ENCODE results near the gene SPCS1.
A peak's percentile ranks its signal among the peaks of the same experiment; 100 is the strongest.
"Not testable (repeated sequence)": the region's sequence is repeated elsewhere in the genome, so short reads cannot be mapped to it uniquely, and the experiment has no call there.

The SPCS1 gene

DNA sequence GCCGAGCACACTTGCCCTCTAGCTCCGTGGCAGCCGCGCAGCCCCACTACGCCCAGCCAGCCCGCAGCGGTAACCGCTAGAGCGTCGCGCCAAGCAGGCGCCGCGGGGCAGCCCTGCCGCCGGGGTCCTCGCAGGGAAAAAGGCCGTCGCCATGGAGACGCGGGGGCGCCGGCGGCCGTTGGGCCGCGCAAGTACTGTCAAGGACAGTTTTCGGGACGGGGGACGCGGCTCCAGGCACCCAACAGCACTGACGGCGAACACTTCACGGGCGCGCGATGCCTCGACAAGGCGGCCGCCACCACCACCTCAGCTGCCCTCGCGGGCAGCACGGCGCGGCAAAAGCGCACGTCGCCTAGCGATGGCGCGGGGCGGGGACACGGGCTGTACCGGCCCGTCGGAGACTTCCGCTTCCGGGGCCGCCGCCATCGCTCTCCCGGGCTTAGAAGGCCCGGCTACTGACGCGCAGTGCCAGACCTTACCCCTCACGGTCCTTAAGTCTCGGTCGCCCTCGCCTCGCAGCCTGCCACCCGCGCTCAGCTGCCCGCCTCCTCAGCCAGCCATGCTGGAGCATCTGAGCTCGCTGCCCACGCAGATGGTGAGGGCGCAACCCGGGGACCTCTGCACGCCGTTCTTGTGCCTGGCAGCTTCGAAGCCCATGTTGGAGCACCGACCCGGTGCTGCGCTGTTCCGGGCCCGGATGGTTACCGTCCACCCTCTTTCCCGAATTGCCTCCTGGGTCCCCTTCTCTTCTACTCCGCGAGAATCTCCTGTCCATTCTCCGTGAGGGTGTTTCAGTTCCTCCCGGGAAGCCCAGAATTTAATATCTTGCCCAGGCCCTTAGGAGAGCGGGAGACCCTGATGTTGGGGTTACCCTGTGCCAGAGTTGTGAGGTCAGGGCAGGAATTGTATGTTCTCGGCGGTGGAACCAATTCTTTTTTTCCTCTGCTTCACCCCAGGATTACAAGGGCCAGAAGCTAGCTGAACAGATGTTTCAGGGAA is at the start of gene SPCS1, which contains the start of gene GLT8D1:
SPCS1 (plus strand) TSS at position 419 of the 999 bp plus-strand sequence; CDS start at position 560, 141 bp downstream.
GLT8D1 (minus strand) TSS at position 104 of the 999 bp plus-strand sequence. CDS start 5,331 bp downstream, outside the sequence.
- DNase-seq (ENCODE audit: low read depth in 2 of 2), result peak; percentile 69 to 73

DNA sequence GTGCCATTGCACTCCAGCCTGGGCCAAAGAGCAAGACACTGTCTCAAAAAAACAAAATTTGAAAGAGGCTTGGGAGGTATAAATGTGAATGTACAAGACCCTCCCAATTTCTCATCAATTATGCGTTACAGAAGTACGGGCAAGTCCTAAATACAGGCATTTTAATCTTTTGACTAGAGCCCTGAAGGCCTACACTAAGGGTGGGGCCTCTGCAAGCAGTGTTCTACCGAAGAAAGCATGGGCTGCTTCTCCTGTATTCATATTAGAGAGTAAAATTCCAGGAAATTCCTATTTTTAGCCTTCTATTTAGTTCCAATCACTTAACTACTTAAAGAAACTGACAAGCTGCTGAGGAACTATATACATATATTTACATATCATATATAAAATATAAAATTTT is 45.9 kb upstream of the SPCS1 start:
- no peak for DNase-seq (ENCODE audit: low read depth in 2 of 2)

DNA sequence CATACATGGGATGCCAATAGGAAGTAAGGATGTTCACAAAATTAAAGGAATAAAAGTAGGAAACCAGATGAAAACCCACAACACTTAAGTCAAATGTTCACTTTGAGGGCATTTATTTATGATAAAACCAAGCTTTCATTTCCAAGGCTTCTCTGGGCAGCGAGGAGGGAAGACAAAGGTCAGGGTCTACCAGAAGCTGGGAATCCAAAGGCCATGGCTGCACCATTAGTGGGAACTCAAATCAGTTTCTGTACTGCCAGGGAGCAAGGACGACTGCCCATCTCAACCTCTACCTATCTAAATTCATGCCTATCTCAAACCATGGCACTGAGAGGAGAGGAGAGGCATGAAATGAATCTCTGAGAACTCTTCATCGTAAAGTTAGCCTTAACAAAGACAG is 42.8 kb upstream of the SPCS1 start:
- DNase-seq (ENCODE audit: low read depth in 2 of 2), result no peak

DNA sequence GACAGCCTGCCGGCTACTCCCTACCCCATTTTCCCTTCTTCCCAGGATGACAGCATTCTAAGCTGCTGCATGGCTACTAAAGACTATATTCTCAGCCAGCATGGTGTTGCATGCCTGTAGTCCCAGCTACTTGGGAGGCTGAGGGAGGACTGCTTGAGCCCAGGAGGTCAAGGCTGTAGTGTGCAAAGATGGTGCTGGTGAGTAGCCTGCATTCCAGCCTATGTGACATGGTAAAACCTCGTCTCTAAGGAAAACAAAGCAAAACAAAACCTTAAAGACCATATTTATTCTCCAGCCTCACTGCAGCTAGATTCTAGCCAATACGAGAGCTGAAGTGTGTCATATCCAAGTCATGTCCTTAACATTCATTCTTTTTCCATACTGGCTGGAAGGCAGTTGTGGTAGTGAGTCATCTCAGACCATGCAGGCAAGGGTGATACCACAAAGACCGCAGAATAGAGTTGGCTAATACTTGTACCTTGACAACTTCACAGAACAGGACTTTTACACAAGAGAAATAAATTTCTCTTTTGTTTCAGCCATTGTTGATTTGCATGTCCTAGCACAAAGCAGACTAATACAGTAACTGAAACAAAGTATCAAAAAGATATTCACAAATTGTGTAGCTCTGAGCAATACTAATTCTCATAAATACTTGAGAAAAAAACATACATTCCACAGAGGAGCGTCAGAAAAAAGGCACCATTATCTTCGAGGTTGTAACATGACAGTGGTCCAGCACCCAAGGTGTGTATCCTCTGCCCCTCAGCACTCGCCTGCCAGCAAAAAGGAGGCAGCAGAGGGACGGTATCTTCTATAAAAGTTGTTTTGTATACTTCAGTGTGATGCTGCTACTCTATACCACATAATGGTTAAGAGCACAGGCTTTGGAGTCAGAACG is 35.0 kb upstream of the SPCS1 start:
- no peak for DNase-seq (ENCODE audit: low read depth in 2 of 2)

DNA sequence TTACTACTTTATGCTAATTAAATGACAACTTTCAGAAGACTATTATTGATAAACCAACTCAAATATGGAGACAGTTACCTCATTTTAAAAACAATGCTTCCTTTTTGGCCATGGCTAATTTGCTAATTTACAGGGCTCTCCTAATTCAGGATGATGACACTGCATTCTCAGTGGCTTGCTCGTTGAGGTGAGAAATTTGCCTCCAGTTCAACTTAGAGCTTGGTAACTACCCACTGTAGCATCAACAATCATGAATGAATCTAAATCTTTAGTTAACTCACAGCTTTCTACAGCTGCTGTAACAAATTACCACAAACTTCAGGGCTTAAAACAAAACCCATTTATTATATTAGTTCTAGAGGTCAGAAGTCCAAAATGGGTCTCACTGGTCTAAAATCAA is 34.2 kb upstream of the SPCS1 start:
- no peak for DNase-seq (ENCODE audit: low read depth in 2 of 2)

DNA sequence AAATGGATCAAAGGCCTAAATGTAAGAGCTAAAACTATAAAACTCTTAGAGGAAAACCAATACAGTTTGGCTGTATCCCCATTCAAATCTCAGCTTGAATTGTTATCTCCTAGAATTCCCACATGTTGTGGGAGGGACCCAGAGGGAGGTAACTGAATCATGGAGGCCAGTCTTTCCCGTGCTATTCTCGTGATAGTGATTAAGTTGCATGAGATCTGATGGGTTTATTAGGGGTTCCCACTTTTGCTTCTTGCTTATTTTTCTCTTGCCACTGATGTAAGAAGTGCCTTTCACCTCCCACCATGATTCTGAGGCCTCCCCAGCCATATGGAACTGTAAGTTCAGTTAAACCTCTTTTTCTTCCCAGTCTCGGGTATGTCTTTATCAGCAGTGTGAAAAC is 29.7 kb upstream of the SPCS1 start:
- DNase-seq (ENCODE audit: low read depth in 2 of 2), result not testable (repeated sequence)

DNA sequence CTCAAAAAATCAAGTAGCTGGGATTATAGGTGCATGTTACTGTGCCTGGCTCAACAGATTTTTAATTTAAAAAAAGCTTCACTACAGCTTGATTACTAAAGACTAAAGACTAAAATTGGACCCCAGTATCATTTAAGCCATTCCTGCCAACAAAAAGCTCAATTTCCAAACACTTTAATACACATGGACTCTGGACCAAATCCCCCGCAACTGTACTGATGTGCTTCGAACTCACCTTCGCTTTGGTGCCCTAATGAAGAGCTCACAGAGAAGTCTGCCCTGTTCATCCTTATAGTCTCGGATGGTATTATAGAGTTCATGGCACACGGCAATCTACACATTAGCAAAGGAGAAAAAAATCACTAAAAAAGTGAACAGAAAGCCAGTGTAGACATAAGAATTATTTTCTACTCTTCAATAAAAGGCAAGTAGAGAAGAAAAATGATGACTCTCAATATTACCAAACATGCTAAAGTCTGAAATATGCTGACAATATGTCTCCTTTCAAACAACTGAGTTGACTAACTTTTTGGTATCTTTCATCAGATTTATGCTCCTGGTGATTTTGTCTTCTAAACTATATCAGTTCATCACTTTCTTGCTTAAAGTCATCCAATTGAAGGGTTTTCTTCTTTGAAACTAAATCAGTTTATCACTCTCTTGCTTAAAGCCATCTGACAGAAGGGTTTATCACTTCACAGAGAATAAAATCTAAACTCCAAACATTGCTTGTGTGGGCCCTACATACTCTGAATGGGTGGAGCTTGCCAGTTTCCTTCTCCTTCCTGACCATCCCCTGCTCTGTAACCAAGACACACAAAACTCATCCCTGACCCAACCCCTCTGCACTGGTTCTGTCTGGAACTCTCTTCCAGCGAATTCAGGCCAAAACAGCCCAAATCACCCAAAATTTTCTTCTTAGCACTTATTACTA is 27.4 kb upstream of the SPCS1 start:
- DNase-seq (ENCODE audit: low read depth in 2 of 2), result no peak

DNA sequence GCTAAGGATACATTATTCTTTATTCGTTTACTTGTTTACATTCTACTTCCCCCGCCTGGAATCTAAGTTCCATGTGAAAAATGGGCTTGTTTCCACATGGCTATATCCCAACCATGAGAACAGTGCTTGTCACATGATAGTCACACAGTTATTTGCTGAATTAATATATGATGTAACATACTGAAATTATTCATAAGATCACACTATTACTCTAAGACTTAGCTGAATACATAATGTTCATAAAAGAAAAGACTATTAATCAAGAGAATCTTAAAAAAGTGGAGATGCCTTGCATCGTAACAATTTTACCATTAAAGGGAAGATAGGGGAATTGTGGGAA is 26.7 kb upstream of the SPCS1 start:
- no peak for DNase-seq (ENCODE audit: low read depth in 2 of 2)

DNA sequence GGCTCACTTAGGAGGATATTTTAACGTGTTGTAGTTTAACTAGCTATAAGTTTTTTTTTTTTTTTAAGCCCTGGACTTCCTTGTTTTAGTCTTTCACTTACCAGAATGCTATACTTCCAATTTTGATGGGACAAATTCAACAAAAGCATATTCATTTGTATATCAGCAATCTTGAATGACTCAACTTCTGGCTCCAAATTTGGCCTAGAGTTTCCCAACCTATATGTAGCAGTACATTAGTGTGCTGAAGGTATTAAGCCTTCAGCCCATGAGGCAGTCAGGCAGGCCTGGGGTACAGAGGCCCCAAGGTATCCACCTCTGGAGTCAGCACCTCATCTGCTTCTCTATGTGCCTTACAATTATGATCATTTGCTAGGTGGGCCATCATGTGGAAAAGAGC is 26.1 kb upstream of the SPCS1 start:
- DNase-seq (ENCODE audit: low read depth in 2 of 2), result no peak

DNA sequence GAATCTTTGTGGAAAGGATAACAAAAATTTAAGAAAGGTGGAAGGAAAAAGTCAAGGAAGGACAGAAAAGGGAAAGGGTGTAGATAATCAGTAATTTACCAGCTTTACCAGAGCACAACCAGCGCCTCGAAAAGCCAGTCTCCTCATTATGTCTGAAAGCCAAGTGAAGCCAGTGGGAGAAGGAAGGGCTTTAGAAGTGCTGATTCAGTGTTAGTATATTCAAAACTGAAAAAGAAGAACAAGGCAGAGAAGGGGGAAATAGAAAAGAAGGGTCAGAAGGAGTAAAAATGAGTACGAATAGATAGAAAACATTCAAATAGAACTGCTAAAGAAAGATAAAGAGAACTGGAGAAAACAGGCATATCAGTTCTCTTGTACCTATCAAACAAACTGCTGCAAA is 24.3 kb upstream of the SPCS1 start:
- no peak for DNase-seq (ENCODE audit: low read depth in 2 of 2)

DNA sequence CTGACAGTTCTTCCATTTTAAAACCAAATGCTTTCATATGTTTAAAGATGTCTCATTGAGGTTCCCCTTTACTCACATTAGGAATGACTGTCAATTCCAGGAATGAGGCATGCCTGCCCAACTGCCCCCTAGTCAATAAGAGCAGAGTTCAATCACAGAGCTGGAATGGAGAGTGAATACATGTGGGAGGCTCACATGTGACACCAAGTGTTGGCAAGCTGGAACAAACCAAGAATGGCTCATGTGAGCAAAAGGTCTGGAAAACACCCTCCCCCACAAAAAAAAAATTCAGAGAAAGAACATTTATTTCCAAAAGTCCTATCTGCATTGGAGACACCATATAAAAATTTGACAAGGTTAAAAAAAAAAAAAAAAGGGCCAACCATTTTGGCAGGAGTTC is 23.9 kb upstream of the SPCS1 start:
- peak in 1 of 2 donors; percentile 15 for DNase-seq (ENCODE audit: low read depth in 2 of 2)

DNA sequence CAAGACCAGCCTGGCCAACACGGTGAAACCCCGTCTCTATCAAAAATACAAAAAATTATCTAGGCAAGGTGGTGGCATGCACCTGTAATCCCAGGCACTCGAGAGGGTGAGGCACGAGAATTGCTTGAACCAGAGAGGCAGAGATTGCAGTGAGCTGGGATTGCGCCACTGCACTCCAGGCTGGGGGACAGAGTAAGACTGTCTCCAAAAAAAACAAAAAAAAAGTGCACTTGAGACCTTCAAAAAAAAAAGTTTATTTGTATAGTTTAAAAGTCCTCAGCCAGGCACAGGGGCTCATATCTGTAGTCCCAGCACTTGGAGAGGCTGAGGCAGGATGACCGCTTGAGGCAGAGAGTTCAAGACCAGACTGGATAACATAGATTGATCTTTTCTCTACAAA is 22.3 kb upstream of the SPCS1 start:
- no peak for DNase-seq (ENCODE audit: low read depth in 2 of 2)

DNA sequence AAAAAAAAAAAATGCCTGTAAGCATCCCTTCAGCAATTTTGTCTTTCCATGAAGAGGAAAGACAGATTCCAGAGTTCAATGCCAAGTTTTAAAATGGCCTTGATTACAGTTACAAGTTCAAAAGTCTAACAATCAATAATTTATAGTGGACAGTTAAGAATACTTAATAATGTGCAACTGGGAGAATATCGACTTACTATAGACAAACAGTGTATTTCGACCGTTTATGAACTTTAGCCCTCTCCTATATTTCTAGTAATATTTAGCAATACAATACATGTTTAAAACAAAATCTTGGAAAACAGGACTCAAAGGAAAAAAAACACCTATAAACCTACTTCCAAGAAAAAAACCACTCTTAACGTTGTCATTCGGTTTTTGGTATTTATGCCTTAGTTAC is 21.7 kb upstream of the SPCS1 start:
- no peak for DNase-seq (ENCODE audit: low read depth in 2 of 2)

DNA sequence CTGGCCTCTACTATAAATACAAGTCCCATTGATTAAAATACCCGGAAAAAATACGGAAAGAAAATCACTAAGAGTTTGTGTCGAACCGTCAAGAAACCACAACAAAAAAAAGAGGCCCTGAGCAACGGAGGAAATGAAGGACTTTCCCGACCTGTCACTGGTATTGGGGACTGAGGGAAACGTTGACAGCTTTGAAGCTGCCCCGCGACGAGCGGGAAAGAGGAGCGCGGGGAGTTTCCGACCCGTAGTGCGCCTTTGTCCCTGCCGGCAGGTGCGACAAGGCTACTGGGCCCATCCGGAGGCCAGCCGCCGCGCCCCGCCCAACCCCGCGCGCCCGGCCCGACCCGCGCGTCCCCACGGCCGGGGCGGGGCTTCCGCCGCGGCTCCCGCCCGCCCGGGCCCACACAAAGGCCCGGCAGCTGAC is 20.6 kb upstream of the SPCS1 start:
- peak; percentile 61 to 77 for DNase-seq (ENCODE audit: low read depth in 2 of 2)

DNA sequence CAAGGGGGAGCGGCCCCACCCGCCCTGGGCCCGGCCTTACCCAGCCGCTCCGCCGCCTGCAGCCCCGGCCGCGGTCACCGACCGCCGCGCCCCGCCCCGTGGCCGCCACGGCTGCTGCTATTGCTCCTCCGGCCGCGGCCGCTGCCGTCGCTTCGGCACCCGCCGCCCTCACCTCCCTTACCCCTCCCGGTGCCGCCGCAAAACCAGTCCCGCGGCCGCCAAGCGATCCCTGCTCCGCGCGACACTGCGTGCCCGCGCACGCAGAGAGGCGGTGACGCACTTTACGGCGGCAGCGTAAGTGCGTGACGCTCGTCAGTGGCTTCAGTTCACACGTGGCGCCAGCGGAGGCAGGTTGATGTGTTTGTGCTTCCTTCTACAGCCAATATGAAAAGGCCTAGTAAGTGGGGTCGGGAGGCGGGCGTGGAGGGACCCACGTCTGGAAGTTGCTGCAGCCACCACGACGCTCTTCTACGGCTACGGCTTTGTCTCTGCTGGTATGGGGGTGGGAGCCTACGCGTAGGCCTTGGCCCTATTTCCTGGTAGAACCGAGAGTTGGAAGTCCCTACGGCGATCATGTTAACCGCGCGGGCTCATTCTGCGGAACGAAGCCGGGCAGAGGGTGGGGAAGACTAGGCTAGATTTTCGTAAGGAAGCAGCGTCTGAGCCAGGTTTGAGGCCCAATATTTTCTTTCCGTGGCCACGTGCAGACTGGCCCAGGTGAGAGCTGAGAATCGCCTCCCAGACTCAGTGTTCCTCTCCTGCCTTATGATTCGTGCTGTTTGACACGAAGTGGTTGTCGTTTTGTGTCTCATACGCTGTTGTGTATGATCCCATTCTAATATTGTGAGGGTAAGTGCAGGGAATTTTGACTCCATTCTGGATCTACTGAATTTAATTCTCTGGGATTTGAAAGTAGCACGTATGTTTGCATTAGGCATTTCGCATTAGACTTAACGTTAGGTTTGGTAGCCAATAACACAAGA is 19.9 kb upstream of the SPCS1 start, which contains the start of the genes GNL3 and PBRM1:
GNL3 (plus strand) TSS at position 324 of the 983 bp plus-strand sequence; CDS start at position 385, 61 bp downstream.
PBRM1 (minus strand) TSS at position 205 of the 983 bp plus-strand sequence.
- DNase-seq (ENCODE audit: low read depth in 2 of 2), result peak; percentile 82 to 87

DNA sequence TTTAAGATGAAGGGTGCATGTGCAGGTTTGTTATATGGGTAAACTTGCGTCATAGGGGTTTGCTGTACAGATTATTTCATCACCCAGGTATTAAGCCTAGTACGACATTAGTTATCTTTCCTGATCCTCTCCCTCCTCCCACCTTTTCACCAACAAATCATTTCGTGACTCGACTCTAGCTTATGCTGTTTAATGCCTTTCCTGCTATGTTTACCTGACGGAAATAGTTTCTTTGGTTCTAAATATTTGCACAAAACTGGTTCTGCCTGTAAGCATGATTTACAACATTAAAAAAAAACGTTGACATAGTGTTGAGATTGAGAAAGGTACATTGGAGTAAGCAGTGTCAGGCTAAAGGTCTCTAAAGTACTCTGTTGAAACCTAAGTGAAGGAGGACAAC is 17.6 kb upstream of the SPCS1 start:
- DNase-seq (ENCODE audit: low read depth in 2 of 2), result no peak

DNA sequence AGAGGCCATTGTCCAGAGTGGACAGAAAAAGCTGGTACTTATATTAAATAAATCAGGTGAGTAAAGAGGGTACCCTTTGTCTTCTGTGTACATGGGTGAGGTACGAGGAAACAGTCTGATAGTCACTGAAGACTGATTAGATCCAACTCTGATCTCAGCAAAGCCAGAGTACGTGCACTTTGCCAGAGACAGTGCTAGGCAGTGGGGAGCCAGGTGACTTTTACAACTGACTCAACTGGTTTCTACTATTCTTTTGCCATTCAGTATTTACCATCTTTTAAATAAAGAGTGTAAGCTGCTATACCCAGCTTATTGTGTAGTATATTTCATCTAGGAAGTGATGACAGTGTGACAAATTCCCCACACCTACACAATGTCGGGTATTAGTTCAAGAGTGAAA is 16.8 kb upstream of the SPCS1 start:
- DNase-seq (ENCODE audit: low read depth in 2 of 2), result no peak

DNA sequence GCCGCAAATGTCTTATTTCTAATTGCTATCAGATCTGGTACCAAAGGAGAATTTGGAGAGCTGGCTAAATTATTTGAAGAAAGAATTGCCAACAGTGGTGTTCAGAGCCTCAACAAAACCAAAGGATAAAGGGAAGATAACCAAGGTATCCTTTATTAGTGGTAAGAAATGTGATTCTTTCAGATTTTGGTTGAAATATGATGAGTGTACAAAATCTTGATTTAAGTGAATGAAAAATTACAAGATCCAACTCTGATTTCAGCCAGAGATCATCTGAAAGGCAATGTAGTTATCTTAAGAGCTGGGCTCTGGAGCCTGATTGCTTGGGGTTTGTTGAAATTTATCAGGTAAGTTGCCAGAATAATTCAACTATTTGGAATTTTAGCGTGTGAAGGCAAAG is 15.3 kb upstream of the SPCS1 start:
- DNase-seq (ENCODE audit: low read depth in 2 of 2), result no peak

DNA sequence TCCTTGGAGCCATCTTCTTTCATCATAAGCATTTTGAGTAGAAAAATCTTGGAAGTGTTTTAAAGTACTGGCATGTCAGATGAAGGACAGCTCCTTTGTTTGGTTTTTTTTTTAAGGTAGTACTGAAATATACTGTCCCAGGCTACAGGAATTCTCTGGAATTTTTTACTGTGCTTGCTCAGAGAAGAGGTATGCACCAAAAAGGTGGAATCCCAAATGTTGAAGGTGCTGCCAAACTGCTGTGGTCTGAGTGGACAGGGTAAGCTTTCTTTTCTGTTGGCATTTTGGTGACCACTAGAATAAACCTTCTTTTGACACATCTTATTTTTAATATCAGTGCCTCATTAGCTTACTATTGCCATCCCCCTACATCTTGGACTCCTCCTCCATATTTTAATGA is 12.8 kb upstream of the SPCS1 start:
- no peak for DNase-seq (ENCODE audit: low read depth in 2 of 2)
